ENCODE measurements around the gene GLTPD2. TPM values are rescaled to one million over a fixed set of nuclear protein-coding genes. Genes with fewer than 3 reads are reported as not detected.

GLTPD2 gene
- total RNA-seq, 2 donors from 2014 or later: not detected

GRCh38 chr17:4834681-4835020 lies 45.9 kb downstream of the GLTPD2 start:
- no peaks in the 10 kb centered on the region for H3K36me3 ChIP-seq (replicated peaks in 1 of 2; ENCODE audit: insufficient read depth in 1 of 2, low read depth in 2 of 2)
- peak; percentile 35 to 70 (median 56) for DNase-seq
- 0 to 21% methylated on average over 3 to 4 of the region's 4 CpGs for WGBS, 2 donors
- intact Hi-C loops (cut with DNase I): no loop called here
- no peak for TF ChIP-seq POLR2A (IDR thresholded peaks at IDR 0.05)
- TF ChIP-seq CTCF (IDR thresholded peaks at IDR 0.05): no peak
- peak overlapping the region; percentile 78 to 96 (median 96) for H3K27ac ChIP-seq
- no peaks in the 10 kb centered on the region for H3K9me3 ChIP-seq
- no peak for ATAC-seq
- no peaks in the 10 kb centered on the region for H3K27me3 ChIP-seq
- no peak overlapping the region for H3K4me3 ChIP-seq
- H3K4me1 ChIP-seq: peaks cover 47% of the 10 kb centered on the region

GRCh38 chr17:4836221-4836620 lies 47.5 kb downstream of the GLTPD2 start:
- 75 to 81% methylated on average over 4 of the region's 4 CpGs for WGBS, 2 donors
- Histone ChIP-seq H3K27me3 (no peaks in the 10 kb centered on the region), H3K9me3 (no peaks in the 10 kb centered on the region), H3K4me1 (peaks cover 47% of the 10 kb centered on the region), H3K27ac (peak overlapping the region in 1 of 4 donors; percentile 96), H3K4me3 (no peak overlapping the region), H3K36me3 (replicated peaks in 1 of 2; ENCODE audit: insufficient read depth in 1 of 2, low read depth in 2 of 2) (no peaks in the 10 kb centered on the region)
- ATAC-seq (no peak), DNase-seq (no peak)
- intact Hi-C loops (cut with DNase I): no loop called here
- TF ChIP-seq POLR2A (IDR thresholded peaks at IDR 0.05): no peak
- TF ChIP-seq CTCF (IDR thresholded peaks at IDR 0.05): no peak

- H3K4me1 ChIP-seq: peaks cover 47% of the 10 kb centered on the region
- whole genome bisulfite sequencing, 2 donors: 40 to 45% methylated on average over 13 of the region's 13 CpGs
- H3K27ac ChIP-seq: peak overlapping the region in 2 of 4 donors; percentile 2 to 5
Measured at GRCh38 chr17:4837471-4838308, 48.9 kb downstream of the GLTPD2 start.

DNA sequence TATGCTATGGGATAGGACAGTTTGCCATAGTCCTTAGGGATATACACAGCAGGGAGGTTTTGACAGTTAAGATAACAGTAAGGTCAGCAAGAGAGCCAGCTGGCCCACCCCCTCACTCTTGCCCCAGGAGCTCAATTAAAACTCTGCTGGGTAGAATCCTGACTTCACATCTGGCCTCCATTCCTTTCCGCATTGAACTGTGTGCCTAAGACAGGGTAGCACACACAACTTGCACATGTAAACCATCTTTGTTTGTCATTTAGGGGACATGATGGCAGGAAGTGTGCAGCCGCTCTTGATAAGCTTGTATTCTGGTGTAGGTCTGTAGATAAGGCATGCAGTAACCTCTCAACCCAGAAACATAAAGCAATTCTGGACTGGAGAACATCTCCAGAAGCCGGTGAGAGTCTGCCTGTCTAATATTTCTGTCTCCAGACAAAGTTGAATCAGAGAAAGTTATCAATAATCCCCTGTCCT lies 49.6 kb downstream of the GLTPD2 start:
- DNase-seq (no peak), ATAC-seq (no peak)
- Histone ChIP-seq H3K9me3 (no peaks in the 10 kb centered on the region), H3K4me1 (peaks cover 47% of the 10 kb centered on the region), H3K27ac (no peak overlapping the region), H3K27me3 (no peaks in the 10 kb centered on the region), H3K36me3 (replicated peaks in 1 of 2; ENCODE audit: insufficient read depth in 1 of 2, low read depth in 2 of 2) (no peaks in the 10 kb centered on the region), H3K4me3 (no peak overlapping the region)
- intact Hi-C loops (cut with DNase I): no loop called here
- TF ChIP-seq POLR2A (IDR thresholded peaks at IDR 0.05): no peak
- TF ChIP-seq CTCF (IDR thresholded peaks at IDR 0.05): no peak
- WGBS, 2 donors: 79 to 96% methylated on average over 2 to 3 of the region's 3 CpGs

More at GRCh38 chr17:4837471-4838308, 48.9 kb downstream of the GLTPD2 start:
- intact Hi-C loops (cut with DNase I): no loop called here
- H3K9me3 ChIP-seq: no peaks in the 10 kb centered on the region
- ATAC-seq: no peak
- H3K4me3 ChIP-seq: no peak overlapping the region
- no peaks in the 10 kb centered on the region for H3K27me3 ChIP-seq
- DNase-seq: no peak
- TF ChIP-seq POLR2A (IDR thresholded peaks at IDR 0.05) (no peak), CTCF (IDR thresholded peaks at IDR 0.05) (no peak)
- H3K36me3 ChIP-seq (replicated peaks in 1 of 2; ENCODE audit: insufficient read depth in 1 of 2, low read depth in 2 of 2): no peaks in the 10 kb centered on the region

- Histone ChIP-seq H3K4me1 (peaks cover 40% of the 10 kb centered on the region), H3K36me3 (replicated peaks in 1 of 2; ENCODE audit: insufficient read depth in 1 of 2, low read depth in 2 of 2) (no peaks in the 10 kb centered on the region), H3K9me3 (no peaks in the 10 kb centered on the region), H3K4me3 (no peak overlapping the region), H3K27ac (no peak overlapping the region), H3K27me3 (no peaks in the 10 kb centered on the region)
- no peak for TF ChIP-seq POLR2A (IDR thresholded peaks at IDR 0.05)
- TF ChIP-seq CTCF (IDR thresholded peaks at IDR 0.05): no peak
- DNase-seq: no peak
- no peak for ATAC-seq
- WGBS, 2 donors: 84 to 87% methylated on average over 8 of the region's 8 CpGs
- intact Hi-C loops (cut with DNase I): no loop called here
Measured at GRCh38 chr17:4839221-4839620, 50.5 kb downstream of the GLTPD2 start.

Measured in body of pancreas (tissue), 4 donors.